Cortex of kidney (tissue), 1 donor: ENCODE measurements around the gene AFAP1.

ENCODE experiments used
- DNase-seq: peaks from one replicate; lab custom pipeline; 2025; lab: John Stamatoyannopoulos, UW

The AFAP1 gene

DNA sequence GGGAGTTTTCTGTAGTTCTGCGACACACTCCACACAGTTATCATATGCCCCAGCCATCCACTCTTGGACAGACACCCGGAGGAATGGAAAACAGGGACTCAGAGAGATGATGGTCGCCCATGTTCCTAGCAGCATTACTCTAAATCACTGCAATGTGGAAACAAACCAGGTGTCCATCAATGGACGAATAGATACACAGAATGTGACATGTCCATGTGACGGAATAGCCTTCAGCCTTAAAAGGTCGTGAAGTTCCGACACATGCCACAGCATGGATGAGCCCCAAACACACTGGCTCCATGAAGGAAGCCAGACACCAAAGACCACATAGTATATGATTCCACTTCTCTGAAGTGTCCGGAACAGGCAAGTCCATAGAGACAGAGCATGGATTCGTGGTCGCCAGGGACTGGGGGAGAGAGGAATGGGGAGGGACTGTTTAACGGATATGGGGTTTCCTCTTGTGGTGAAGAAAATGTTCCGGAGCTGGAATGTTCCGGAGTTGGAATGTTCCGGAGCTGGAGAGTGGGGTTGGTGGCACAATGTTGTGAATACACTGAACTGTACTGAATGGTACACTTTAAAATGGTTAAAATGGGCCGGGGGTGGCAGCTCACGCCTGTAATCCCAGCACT, 28.7 kb upstream of the AFAP1 start:
- DNase-seq, result no peak

DNA sequence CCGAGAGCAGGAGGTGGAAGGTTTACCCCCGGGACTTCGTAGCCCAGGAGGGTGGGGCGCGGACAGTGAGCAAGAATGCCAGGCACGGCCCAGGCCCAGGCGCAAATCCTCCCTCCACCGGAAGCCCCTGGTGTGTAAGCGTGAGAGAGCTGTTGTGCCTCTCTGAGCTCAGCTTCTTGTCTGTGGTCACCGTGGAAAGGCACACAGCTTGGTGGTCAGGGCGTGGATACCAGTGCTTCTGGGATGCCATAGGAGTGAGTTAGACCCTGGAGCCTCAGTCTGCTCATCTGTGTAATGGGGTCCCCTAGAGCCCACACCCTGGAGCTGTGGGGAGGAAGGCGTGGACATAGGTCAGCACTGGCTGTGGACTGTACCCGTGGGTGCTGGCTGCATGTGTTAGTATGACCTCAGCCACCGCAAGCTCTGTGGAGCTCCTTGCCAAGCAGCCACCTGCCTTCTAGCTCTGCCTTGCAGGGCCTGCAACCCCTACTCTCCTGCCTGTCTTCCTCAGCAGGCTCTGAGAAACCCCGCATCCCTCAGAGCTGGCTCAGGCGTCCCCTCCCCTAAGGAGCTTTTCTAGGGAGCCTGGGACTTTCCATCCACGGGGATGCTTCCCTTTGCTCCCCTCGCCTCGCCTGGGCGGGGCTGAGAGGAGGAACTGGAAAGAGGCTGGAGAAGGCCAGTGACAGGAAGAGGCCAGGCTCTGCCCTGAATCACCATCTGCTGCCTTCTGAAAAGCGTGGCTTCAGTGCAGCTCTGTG, 28.0 kb upstream of the AFAP1 start:
- no peak for DNase-seq

DNA sequence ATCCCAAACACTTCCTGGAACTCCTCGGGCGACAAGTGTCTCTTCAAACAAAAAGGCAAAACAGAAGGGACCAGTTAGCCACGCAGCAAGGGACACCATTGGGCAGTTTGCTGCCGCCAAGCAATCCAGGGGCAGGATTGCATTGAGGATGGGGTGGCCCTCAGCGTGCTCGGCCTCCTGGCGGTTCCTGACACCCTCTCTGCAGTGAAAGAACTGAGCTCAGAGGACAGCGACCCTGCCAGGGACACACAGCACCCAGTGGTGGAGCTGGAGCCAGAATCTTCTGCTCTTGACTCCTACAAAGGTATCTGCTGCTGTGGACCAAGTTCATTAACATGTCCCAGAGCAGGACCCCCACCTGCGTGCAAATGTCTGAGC, 27.4 kb upstream of the AFAP1 start:
- no peak for DNase-seq

DNA sequence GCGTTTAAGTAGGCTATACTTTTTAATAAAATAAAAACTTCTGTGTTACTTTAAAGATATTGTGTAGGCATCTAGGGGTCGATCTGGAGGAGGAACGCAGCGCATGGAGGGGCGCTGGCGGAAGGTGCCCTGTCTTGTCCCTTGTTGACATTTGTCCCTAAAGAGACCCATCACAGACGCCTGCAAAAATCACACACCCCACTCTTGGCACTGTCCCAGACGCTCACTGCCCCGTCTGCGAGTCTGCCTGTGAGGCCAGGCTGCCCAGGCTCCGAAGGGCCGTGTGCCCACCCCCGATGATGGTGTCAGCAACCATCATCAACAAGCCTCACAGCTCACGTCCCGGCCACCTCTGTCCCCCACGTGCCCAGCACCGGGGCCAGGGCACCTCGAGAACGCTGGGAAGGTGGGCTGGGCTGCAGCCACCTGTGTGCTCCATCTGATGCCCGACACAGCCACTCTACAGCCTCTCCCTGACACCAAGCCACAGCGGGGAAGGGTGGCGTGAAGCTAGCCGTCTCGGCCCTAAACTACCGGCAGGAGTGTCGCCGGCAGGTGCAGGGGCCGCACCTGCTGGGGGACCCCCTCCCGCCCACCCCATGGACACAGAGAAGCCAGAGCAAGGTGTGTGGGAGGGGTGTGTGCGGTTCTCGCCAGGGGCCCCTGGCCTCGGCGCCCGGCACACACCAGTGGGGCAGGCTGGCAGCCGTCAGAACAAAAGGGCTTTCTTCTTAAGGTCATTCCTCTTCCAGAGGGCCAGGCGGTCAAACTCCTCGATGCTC, 26.8 kb upstream of the AFAP1 start:
- DNase-seq, result no peak

DNA sequence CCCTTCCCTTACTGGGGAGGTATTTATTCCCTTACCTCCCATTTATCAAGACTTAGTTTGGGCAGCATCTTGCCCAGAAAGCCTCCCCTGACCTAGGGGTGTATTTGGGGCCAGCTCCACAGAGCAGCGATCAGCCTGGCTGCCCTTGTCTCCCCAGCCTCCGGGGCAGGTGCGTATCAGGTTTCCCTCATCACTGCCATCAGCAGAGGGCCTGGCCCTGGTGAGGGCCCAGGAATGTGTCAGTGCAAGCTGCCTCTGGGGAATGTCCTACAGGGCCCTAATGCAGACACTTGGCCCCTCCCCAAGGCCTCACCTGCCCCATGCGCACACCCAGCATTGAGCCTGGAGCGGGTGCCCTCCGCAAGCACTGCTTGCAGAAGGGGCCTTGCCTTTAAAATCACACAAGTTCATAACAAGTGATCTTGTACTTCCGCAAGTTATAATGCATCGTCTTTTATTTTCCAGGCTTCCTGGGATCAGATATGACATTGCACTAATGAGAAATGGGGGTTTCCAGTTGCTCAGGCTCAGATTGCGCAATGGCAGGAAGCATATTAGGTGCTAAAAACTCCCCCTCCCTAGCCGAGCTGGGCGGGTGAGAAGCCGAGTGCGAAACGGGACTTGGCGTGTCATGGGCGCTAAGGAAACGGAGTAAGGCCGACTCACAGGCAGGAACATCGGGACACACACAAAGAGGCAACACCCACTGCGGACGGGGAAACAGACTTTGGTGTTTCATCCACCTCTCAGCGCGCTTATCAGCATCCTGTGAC, 25.4 kb upstream of the AFAP1 start:
- no peak for DNase-seq

DNA sequence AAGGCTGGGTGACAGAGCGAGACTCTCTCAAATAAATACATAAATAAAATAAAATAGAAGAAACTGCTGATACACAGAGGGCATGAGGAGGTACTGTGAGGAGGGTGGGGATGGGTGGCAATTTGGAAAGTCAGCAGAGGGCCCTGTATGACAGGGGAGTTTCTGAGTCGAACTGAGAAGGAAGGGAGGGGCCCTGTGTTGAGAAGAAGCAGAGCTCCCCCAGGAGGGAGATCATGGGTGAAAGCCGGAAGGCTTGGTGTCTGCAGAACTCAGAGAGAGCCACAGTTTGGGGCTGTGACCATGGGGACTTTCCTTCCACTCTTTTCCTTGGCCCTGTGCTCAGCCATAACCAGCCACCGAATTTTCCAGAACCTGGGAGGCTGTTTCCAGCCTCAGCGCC, 24.8 kb upstream of the AFAP1 start:
- no peak for DNase-seq

DNA sequence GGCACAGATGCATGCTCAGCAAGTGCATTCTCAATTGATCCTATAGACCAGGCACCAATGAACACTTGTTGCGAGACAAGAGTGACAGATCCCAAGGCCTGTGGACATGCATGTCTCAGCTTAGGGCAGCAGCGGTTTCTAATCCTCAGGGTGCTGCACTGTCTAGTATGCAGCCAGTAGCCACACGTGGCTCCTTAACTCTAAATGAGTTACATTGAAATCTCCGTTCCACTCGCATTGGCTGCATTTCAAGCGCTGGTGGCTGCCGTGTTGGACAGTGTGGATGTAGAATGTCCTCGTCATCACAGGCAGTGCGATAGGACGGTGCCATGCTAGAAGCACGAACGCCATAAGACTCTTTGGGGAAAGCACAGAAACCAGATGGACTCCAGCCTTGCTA, 24.0 kb upstream of the AFAP1 start:
- DNase-seq, result no peak

DNA sequence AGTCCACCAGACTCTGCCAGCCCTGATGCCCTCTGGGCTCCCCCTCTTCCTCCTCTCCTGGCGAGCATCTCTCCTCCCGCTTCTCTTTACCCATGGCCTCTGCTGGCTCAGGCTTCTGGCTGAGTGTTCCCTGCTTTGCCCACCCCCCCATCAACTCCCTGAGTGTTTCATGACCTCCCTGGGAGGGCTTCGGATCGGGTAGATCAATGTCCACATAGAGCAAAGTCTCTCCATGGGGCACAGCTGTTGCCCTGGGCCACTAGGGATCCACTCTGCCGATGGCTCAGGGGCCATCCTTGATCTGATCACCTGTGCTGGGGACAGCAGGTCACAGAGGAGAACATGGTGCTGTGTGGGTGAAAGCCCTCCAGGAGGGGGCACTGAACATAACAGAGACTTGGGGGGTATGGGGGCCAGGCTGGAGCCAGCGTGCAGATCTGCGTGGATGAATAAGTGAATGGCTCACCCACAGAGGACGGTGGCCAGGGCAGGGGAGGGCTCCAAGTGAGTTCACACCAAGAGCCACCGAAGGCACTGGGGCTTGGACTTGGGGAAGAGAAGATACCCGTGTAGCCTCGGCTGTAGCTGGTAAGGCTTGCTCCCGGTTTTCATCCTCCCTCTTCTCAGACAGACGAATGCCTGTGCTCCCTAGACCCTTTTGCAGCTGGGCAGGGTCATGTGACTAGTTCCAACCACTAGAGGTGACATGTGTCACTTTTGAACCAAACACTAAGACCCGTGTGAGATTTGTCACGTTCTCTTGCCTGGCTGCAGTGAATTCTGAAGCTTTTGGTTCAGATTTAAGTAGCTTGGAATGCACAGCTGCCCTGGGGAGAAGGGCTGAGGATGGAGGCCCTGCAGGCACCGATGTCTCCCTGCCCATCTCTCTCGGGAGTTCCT, 23.2 kb upstream of the AFAP1 start:
- DNase-seq, result no peak

DNA sequence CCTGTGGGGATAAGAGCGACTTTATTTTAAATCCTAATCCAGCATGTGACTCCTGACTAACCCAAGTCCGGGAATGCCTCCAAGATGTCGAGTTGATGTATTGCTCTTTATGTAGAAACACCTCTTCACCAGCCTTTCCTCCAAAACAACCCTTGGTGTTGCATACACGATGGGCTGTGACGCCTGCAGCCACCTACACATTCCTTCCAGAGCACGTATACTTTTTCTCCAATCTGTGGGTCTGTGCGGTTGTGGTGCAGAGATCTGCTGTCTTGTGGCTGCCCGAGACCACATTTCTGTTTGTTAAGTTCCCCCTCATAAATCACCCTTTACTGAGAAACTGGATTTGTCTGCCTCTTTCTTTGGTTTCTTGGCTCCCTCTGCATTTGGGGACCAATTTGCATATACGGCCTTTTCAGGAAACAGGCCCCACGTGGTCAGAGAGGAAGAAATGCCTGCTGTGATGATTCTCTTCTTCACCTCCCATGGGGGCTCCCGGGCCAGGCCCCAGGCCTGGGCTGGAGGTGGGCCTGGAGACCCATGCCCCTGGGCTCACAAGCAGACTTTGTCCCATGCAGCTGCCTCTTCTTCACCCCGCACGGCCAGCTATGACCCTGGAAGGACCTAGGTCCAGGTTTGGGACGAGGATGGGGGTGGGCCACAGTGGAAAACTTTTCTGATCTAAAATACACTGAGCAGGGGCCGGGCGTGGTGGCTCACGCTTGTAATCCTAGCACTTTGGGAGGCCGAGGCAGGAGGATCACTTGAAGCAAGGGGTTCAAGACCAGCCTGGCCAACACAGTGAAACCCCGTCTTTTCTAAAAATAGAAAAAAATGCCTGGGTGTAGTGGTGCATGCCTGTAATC, 21.4 kb upstream of the AFAP1 start:
- no peak for DNase-seq

DNA sequence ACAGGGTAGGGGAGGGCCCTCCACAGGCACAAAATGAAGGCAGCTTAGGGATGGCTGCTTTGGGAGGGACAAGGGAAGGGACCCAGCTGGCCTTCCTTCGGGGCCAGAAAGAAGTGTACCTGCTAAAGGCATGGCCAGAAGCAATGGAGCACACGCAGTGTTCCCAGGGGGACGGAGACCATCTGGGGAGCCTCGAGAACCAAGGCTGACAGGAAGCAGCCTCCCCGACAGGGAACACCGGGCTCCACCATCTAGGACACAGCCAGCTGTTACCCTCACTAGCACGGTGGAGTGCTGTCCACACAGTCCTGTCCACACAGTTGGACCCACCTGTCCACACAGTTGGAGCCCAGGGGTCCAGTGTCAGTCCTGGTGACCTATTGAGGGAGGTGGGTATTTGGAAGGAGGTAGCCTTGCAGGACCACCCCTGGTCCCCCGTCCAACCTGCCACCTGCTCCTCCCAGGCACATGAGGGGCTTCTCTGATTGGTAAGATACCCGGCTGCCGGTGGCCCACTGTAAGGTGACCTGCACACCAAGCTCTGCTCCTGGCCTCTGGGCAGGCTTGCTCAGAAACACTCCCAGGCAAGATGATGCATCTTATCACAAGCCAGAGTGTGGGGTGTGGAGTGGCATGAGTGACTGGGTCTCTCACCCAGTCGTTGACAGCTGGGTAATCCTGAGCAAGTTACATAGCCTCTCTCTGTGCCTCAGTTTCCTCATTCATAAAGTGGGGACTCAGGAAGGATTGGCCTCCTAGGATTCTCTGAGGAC, 20.5 kb upstream of the AFAP1 start:
- DNase-seq, result no peak

DNA sequence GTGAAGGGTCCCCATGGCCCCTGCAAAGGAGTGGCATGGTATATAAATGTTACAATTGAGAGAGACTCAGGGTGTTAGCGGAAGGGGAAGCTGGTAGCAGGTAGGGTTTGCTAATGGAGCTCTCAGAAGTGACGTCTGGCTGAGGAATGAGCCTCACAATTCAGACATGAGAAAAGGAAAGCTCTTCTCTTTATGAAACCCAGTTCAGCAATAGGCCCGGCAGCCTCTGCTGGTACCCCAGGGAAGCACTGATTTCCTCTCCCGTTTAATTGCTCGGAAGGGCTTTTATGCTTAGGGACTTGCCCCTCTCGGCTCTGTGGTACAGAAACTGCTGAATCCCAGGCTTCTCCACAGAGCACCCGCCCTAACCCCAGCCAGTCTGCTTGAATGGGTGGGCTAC, 19.4 kb upstream of the AFAP1 start:
- no peak for DNase-seq

DNA sequence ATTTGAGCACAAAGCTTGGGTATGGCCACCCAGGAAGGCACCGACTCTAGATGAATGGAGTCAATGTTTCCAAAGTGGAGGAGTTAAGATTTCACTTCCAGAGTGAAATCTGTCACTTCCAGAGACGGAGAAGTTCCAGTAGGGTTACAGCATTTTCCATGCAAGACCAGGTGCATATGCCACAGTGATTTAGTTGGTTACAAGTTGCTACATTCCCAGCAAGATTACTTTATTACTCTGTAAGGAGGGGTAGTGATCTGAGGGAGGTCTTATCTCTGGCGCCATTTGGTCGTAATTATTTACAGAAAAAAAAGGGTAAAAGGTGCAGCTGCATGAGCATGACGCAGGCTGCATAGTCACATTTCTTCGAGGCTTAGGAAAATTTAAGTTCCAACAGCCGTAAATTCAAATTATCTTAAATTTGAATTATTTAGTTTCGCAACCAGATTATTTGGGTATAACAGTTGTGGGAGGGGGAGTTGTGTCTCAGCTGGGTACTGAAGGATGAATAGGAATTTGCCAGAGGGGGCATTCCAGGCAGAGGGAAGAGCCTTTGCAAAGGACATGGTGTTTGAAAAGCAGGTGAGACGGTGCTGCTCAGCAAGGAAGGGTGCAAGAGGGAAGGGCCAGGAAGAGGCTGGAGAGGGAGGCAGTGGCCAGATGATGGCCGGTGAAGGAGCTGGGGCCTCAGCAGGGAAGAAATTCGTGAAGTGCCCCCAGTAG, 17.4 kb upstream of the AFAP1 start:
- no peak for DNase-seq

DNA sequence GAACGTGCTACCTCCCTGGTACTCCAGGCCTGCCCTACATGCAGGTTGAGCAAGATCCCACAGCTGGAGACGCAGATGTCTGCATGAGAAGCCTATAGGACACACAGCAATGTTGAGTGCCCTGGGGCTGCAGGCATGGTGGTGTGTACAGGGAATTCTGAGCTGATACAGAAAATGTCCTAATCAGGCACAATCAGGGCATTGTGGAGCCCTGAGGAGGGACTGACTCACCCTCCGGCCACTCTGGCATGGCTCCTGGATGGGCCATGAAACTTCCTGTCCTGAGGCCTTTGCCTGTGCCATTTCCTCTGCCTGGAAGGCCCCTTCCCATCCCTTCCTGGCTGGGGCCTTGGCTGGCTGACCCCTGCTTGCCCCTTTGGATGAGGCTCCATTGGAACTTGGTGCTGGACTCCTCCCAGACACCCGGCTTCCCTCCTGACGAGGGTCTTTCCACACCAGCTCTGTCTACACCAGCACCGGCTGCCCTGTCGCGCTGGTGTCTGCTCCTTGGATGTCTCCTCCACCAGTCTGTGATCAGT, 16.7 kb upstream of the AFAP1 start:
- DNase-seq, result no peak

DNA sequence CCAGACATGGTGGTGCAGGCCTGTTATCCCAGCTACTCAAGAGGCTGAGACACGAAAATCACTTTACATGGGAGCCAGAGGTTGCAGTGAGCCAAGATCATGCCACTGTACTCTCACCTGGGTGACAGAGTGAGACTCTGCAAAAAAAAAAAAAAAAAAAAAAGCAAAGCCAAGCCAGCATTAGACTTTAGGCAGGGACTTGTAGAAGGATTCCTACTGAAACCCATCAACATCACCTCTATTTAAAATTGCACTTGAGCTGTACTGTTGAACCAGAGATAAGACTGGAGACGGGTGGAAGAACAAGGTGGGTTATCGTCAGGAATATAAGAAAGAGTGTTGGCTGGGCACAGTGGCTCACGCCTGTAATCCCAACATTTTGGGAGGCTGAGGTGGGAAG, 15.7 kb upstream of the AFAP1 start:
- DNase-seq, result no peak

DNA sequence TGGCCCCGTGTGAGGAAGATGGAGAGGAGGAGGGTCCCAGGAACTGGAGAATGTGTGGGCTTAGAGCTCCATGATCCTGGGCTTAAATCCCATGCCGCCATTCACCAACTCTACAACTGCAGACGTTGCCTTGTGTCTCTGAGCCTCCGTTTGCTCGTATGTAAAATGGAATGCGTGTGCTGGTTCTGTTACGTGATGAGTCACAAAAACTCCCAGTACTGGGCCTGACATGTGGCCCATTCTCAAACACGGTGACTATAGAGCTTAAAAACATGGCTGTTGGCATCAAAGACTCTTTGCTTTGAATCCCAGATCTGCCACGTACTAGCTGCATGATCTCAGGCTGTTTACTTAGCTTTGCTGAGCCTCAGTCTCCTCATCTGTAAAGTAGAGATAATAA, 13.0 kb upstream of the AFAP1 start:
- no peak for DNase-seq

DNA sequence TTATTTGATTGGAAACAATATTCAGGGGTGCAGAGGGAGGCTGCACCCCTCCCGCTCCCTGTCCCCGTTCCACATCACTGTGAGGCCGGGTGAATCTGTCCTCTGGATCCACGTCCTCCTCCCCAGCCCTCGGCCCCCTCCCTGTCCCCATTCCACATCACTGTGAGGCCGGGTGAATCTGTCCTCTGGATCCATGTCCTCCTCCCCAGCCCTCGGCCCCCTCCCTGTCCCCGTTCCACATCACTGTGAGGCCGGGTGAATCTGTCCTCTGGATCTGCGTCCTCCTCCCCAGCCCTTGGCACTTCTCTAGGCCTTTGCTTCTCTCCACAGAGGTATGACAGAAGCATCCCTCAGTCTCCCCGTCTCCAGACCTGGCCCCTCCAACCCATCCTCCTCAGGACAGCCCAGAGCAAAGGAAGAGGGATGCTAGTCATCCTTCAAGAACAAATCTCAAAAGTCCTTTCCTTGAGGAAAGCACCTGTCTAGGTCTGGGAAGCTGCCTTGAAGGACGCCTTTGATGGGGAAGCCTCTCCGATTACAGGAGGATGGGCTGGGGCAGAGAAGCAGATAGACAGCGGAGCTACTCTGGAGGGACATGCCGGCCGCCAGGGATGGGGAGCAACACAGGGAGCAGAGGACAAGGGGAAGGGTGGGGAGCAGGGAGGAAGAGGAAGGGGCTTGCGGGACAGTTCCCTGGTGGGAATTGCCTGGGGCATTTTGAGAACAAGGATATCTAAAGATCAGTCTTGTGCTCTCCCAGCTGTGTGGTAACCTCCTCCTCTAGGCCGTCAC, 10.8 kb upstream of the AFAP1 start:
- DNase-seq, result no peak

DNA sequence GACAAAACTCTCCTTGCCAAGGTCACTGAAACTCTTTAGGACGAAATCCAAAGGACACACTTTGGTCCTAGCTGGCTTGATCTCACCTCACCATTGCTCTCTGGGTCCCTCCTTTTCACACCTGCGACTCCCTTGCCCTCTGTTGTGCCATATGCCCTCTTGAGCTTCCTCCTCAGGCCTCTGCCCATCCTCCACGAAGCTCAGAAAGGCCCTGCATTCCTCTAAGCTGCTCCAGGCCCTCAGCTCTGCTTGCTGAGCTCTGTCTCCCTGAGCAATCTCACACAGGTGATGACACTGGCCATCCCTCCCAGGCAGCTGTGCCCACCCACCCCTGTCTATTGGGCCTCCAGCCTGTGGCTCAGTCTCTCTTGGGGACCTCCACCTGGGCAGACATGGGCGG, 10.1 kb upstream of the AFAP1 start:
- DNase-seq, result no peak

DNA sequence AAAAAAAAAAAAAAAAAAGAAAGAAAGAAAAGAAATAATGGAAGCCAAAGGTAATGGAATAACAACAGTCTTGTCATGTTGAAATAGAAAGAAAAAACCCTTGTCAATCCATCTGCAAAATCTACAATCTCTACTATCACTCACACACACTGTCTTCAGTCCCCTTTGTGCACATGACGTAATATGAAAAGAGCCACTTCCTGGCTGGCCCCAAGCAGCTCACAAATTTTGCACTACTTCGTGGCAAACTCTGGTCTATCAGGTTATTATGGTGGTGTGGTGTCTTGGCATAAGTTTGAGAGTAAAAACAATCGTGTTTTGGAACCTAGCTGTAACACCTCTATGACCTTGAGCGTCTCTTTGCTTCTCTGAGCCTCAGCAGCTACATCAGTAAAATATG, 8.3 kb upstream of the AFAP1 start:
- no peak for DNase-seq
